Subcutaneous abdominal adipose tissue (tissue), 5 donors: ENCODE data around the gene GNAT3.

Experiments
- H3K27ac ChIP-seq: one replicate; pipeline ENCODE4 v1.7.0; 2013; ENCODE audit warnings: low read depth, mild to moderate bottlenecking, inconsistent platforms, low read length, moderate library complexity
- H3K27me3 ChIP-seq, 5 donors: one replicate each; pipeline ENCODE4 v1.7.0; 2013; ENCODE audit warnings: low read length in 5 of 5, inconsistent platforms in 1 of 5; ENCODE audit not compliant: control insufficient read depth in 5 of 5, insufficient read depth in 4 of 5
- H3K36me3 ChIP-seq, 5 donors: one replicate each; pipeline ENCODE4 v1.7.0; 2013; ENCODE audit warnings: low read length in 5 of 5; ENCODE audit not compliant: control insufficient read depth in 5 of 5, insufficient read depth in 5 of 5
- H3K4me1 ChIP-seq, 5 donors: one replicate each; pipeline ENCODE4 v1.7.0; 2013; ENCODE audit warnings: low read length in 5 of 5, mild to moderate bottlenecking in 3 of 5, moderate library complexity in 1 of 5; ENCODE audit not compliant: control insufficient read depth in 5 of 5, insufficient read depth in 5 of 5
- H3K4me3 ChIP-seq, 5 donors: one replicate each; pipeline ENCODE4 v1.7.0; 2013; ENCODE audit warnings: low read length in 5 of 5, low read depth in 1 of 5
- H3K9ac ChIP-seq, 5 donors: one replicate each; pipeline ENCODE4 v1.7.0; 2013; ENCODE audit warnings: low read length in 5 of 5, mild to moderate bottlenecking in 4 of 5, moderate library complexity in 3 of 5
- H3K9me3 ChIP-seq, 5 donors: one replicate each; pipeline ENCODE4 v1.7.0; 2013; ENCODE audit warnings: low read length in 5 of 5; ENCODE audit not compliant: control insufficient read depth in 5 of 5
- donor health status: healthy.
- donor health status: healthy.
- donor health status: healthy.
- donor health status: healthy.
- donor health status: healthy.

The GNAT3 gene

DNA sequence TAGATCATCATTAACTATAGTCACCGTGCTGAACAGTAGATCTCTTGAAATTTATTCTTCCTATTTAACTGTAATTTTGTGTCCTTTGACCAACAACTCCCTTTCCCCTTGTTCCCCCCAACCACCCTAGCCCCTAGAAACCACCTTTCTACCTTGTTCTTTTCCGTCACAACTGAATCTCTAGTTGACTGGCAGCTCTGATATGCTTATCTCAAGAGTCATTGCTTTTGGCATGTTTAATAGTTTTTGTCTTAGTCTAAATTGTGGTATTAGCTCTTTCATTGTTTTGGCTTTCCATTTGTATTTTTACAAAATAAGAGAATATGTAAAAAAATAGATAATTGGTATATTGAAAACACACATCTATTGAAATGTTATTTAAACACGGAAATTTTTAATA is 1.8 kb downstream of the GNAT3 start:
- H3K9ac ChIP-seq, result no peak overlapping the region
- H3K36me3 ChIP-seq, result no peaks in the 10 kb centered on the region

GRCh38 chr7:80508440-80508839 is 3.4 kb downstream of the GNAT3 start:
- no peaks in the 10 kb centered on the region for H3K9me3 ChIP-seq

More for the DNA sequence above, 1.8 kb downstream of the GNAT3 start:
- H3K4me3 ChIP-seq, result no peak overlapping the region
- H3K27ac ChIP-seq, result no peak overlapping the region
- H3K27me3 ChIP-seq, result no peaks in the 10 kb centered on the region
- peaks cover 0 to 6% (median 1%) of the 10 kb centered on the region in 5 donors for H3K4me1 ChIP-seq
- no peaks in the 10 kb centered on the region for H3K9me3 ChIP-seq

DNA sequence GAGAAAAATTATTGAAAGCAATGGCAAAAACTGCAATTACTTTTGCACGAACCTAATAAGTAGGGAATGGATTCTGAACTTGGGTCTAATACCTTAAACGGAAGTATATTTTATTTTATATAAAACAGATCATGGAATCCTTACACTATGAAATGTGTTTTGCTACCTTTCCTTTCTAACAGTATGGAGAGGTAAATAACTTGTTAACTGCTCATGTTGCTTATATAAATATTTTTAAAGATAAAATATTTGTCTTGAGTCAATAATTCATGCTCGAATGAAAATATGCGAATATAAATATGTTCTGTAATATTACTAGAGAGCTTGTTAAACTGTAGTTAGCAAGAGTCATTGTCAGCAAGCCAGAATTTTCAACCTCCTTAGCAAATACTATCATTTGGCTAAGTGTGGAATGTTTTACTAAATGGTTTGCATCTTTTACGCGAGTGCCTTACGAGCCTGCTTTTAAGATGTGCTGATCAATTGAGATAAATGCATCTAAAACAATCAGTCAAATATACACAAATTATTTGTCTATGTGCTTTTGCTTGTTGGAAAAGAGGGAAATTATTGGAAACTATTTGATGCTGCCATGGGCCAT is 5.9 kb downstream of the GNAT3 start:
- H3K36me3 ChIP-seq, result no peaks in the 10 kb centered on the region
- H3K27me3 ChIP-seq, result no peaks in the 10 kb centered on the region
- H3K9ac ChIP-seq, result no peak overlapping the region
- H3K4me1 ChIP-seq, result peaks cover 0 to 4% (median 0%) of the 10 kb centered on the region in 5 donors
- H3K9me3 ChIP-seq, result no peaks in the 10 kb centered on the region
- H3K27ac ChIP-seq, result no peak overlapping the region
- H3K4me3 ChIP-seq, result no peak overlapping the region

More at GRCh38 chr7:80508440-80508839, 3.4 kb downstream of the GNAT3 start:
- H3K27me3 ChIP-seq, result no peaks in the 10 kb centered on the region
- no peak overlapping the region for H3K9ac ChIP-seq
- H3K36me3 ChIP-seq, result no peaks in the 10 kb centered on the region
- H3K4me1 ChIP-seq, result peaks cover 0 to 4% (median 0%) of the 10 kb centered on the region in 5 donors
- no peak overlapping the region for H3K27ac ChIP-seq
- H3K4me3 ChIP-seq, result no peak overlapping the region

- H3K36me3 ChIP-seq, result no peaks in the 10 kb centered on the region
- H3K4me1 ChIP-seq, result peaks cover 0 to 22% (median 7%) of the 10 kb centered on the region in 5 donors
- H3K9ac ChIP-seq, result no peak overlapping the region
- H3K4me3 ChIP-seq, result no peak overlapping the region
- H3K27ac ChIP-seq, result peak overlapping the region; percentile 90
- H3K27me3 ChIP-seq, result no peaks in the 10 kb centered on the region
- H3K9me3 ChIP-seq, result no peaks in the 10 kb centered on the region
Measured at GRCh38 chr7:80500325-80500724, 11.5 kb downstream of the GNAT3 start.

DNA sequence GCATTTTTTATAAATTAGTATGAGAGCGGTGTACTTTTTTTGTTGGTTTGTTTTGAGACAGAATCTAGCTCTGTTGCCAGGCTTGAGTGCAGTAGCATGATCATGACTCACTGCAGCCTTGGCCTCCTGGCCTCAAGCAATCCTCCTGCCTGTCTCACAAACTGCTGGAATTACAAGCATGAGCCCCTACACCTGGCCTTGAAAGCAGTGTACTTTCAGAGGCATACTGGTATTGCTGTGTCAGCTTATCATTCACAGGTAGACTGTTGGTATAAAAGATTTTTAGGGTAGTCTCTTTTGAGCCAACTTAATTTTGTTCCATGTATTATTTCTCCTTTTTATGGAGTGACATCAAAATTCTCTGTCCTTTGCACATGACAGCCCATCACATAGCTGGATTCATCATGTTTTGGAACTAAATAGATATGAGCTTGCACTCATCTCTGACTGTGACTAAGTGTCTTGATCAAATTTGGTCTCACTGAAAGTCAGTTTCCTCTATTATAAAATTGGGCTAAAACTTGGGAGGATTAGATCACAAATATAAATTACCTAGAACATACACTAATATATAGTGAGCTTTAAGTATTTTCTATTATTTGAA is 12.4 kb downstream of the GNAT3 start:
- H3K4me1 ChIP-seq, result peaks cover 0 to 22% (median 7%) of the 10 kb centered on the region in 5 donors
- peak overlapping the region; percentile 90 for H3K27ac ChIP-seq
- H3K9ac ChIP-seq, result no peak overlapping the region
- H3K36me3 ChIP-seq, result no peaks in the 10 kb centered on the region
- no peaks in the 10 kb centered on the region for H3K9me3 ChIP-seq
- H3K4me3 ChIP-seq, result no peak overlapping the region
- no peaks in the 10 kb centered on the region for H3K27me3 ChIP-seq

GRCh38 chr7:80498481-80499349 is 13.1 kb downstream of the GNAT3 start:
- no peaks in the 10 kb centered on the region for H3K9me3 ChIP-seq
- no peaks in the 10 kb centered on the region for H3K27me3 ChIP-seq
- peak overlapping the region in 3 of 5 donors; percentile 6 to 51 (median 45) for H3K9ac ChIP-seq
- H3K36me3 ChIP-seq, result no peaks in the 10 kb centered on the region
- peak overlapping the region; percentile 90 for H3K27ac ChIP-seq
- H3K4me1 ChIP-seq, result peaks cover 0 to 22% (median 7%) of the 10 kb centered on the region in 5 donors
- H3K4me3 ChIP-seq, result no peak overlapping the region

DNA sequence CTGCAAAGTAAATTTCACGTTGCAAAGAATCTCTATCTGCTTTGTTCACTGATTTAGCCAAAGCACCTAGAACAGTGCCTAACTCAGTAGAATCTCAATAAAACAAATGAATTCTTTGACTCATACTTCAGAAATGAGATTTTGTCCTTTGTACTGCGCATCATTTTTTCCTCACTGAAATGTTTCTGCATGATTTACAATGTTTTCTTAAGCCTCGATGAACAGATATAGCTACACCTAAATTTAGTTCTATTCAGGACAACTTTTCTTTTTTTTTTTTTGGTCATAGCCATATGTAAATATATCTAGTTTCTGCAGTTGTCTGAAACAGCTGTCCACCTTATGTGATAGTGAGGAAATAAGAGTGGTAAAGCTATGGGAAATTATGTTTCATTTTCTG is 15.3 kb downstream of the GNAT3 start:
- Histone ChIP-seq H3K36me3 (no peaks in the 10 kb centered on the region), H3K4me3 (no peak overlapping the region), H3K4me1 (peaks cover 0 to 25% (median 7%) of the 10 kb centered on the region in 5 donors), H3K9ac (no peak overlapping the region), H3K27me3 (no peaks in the 10 kb centered on the region), H3K9me3 (no peaks in the 10 kb centered on the region), H3K27ac (no peak overlapping the region)

GRCh38 chr7:80493121-80493849 is 18.6 kb downstream of the GNAT3 start:
- Histone ChIP-seq H3K27ac (no peak overlapping the region), H3K9ac (no peak overlapping the region), H3K27me3 (no peaks in the 10 kb centered on the region), H3K36me3 (no peaks in the 10 kb centered on the region), H3K4me3 (no peak overlapping the region), H3K9me3 (no peaks in the 10 kb centered on the region), H3K4me1 (peaks cover 0 to 12% (median 8%) of the 10 kb centered on the region in 5 donors)

DNA sequence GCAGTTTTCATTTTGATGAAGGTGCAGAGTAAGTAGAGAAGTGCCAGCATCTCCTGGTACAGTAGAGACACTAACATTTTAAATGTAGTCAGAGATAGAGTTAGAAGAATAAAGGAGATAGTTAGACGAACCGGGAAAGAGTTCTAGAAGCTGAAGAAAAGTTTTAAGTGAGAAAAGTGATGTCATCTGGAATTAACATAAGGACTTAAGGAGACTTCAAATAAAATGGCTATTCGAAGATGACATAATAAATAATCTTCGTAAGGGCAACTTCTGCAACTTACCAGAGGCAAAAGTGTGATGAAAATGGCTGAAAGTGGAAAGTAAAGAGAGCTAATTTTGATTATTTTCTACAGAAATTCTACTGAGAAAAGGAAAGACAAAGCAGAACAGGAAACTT is 20.4 kb downstream of the GNAT3 start:
- H3K27ac ChIP-seq, result no peak overlapping the region
- peaks cover 0 to 8% (median 5%) of the 10 kb centered on the region in 5 donors for H3K4me1 ChIP-seq

More for the DNA sequence above, 20.4 kb downstream of the GNAT3 start:
- no peak overlapping the region for H3K4me3 ChIP-seq
- H3K36me3 ChIP-seq, result no peaks in the 10 kb centered on the region
- H3K27me3 ChIP-seq, result no peaks in the 10 kb centered on the region
- no peaks in the 10 kb centered on the region for H3K9me3 ChIP-seq
- H3K9ac ChIP-seq, result no peak overlapping the region
